ENCODE measurements around the gene FKBP5.

GRCh38 chr6:35534407-35535170, 154.1 kb downstream of the FKBP5 start:
- TF ChIP-seq CTCF (IDR thresholded peaks at IDR 0.05): no peak
- no peak for TF ChIP-seq POLR2A (IDR thresholded peaks at IDR 0.05)

Data from testis (tissue), 2 donors.